ENCODE measurements around the gene ITPR3. TPM values are rescaled to one million over a fixed set of nuclear protein-coding genes. Genes with fewer than 3 reads are reported as not detected.

The ITPR3 gene
- total RNA-seq, 1 donor: 15.1 TPM

DNA sequence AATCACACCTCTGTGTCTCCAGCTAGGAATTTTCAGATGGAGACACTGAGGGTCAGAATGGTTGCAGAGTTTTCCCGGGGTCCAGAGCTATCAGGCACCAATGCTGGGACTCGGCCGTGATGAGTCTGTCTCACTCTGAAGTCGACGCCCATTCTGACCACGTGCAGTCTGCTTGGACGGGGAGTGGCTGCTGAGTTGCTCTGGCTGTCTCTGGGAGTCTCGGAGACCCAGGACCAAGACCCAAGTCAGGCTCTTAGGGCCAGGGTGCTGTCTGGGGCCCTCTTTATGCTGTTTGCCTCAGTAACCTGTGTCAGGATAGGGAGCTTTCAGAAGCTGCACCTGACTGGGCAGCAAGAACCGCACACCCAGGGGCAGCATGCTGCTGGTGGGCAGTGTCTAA lies 121.0 kb downstream of the ITPR3 start:
- no peak for DNase-seq (ENCODE audit: low read depth)

GRCh38 chr6:33742837-33743236 lies 121.7 kb downstream of the ITPR3 start:
- TF ChIP-seq CTCF (IDR thresholded peaks at IDR 0.05; ENCODE audit: insufficient read depth, low read depth, low read length): no peak
- DNase-seq (ENCODE audit: low read depth): no peak
- H3K4me3 ChIP-seq (ENCODE audit: low read depth, low read length): no peak overlapping the region

More for the DNA sequence above, 121.0 kb downstream of the ITPR3 start:
- H3K4me3 ChIP-seq (ENCODE audit: low read depth, low read length): no peak overlapping the region
- no peak for TF ChIP-seq CTCF (IDR thresholded peaks at IDR 0.05; ENCODE audit: insufficient read depth, low read depth, low read length)

DNA sequence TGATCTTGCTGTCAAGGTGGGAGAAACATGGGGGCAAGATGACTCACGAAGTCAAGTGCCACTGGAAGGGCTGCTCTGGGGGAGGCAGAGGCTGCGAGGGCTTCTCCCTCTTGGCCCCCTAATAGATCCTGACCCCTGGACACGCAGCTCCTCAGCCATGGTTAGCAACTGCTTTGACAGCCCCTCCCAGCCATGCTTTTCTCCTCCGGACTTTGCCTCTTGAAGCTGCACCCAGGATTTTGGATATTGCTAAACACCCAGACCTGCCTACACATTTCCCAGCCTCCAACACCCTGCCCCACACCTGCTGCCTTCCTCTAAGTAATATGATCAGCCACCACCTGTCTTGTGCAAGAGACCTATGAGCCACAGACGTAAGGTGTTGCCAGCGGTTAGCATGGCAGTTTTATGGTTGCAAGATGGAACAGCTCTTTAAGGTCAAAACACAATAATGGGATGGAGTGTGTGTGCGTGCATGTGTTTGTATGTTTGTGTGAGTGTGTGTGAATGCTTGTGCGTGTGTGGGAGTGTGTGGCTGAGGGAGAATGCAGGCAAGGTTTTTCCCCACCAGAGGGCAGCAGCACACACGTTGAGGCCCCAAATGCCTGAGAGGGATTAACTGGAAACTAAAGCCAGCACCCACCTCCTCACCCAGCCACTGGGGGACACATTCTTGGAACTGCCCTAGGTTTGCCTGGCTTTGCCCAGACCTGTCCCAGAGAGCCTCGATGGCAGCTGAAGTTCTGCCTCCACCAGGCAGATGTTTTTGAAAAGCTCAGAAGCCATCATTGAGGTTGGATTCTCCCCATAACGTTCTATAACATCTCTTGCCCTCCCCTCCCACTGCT lies 123.1 kb downstream of the ITPR3 start:
- peak; percentile 93 for TF ChIP-seq CTCF (IDR thresholded peaks at IDR 0.05; ENCODE audit: insufficient read depth, low read depth, low read length)
- peak overlapping the region; percentile 74 for H3K4me3 ChIP-seq (ENCODE audit: low read depth, low read length)
- peak; percentile 81 for DNase-seq (ENCODE audit: low read depth)

- TF ChIP-seq CTCF (IDR thresholded peaks at IDR 0.05; ENCODE audit: insufficient read depth, low read depth, low read length): no peak
- DNase-seq (ENCODE audit: low read depth): peak; percentile 83
- H3K4me3 ChIP-seq (ENCODE audit: low read depth, low read length): peak overlapping the region; percentile 74
Observed at GRCh38 chr6:33744895-33745546, 123.9 kb downstream of the ITPR3 start.

DNA sequence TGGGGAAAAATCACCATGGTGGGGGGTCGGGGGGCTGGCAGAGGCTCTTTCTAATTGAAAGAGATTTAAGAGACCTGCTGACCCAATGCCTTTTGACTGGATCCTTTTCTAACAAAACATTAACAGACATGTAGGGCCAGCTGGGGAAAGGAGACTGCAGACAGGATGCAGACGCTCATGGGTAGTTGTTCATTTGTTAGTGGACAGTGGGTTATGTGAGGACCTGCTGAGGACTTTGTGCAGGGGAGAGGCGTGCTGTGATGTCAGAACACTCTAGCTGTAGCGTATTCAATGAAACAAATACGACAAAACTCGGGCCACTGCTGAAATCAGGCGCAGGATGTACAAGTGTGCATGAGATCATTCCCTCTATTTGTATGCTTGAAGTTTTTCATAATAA lies 124.4 kb downstream of the ITPR3 start:
- peak; percentile 71 for DNase-seq (ENCODE audit: low read depth)
- TF ChIP-seq CTCF (IDR thresholded peaks at IDR 0.05; ENCODE audit: insufficient read depth, low read depth, low read length): no peak
- H3K4me3 ChIP-seq (ENCODE audit: low read depth, low read length): peak overlapping the region; percentile 74

Small RNA genes lying within 50 kb of the gene (small RNA-seq; reads per million reads assigned to genes)
- not detected for gene MIR3934

Other genes with a start within 250 kb of the ITPR3 start
- gene KIFC1, start 229.5 kb upstream of the ITPR3 start, total RNA-seq: 20.0 and 34.5 TPM in 2 replicates
- 21.6 and 30.2 TPM in 2 replicates for gene PHF1, start 210.3 kb upstream of the ITPR3 start, total RNA-seq
- 155 and 201 TPM in 2 replicates for gene CUTA, start 203.2 kb upstream of the ITPR3 start, total RNA-seq
- 6.4 and 7.8 TPM in 2 replicates for gene SYNGAP1, start 201.3 kb upstream of the ITPR3 start, total RNA-seq
- gene ZBTB9, start 166.7 kb upstream of the ITPR3 start, total RNA-seq: 4.7 and 5.2 TPM in 2 replicates
- 20.0 and 30.7 TPM in 2 replicates for gene BAK1, start 41.0 kb upstream of the ITPR3 start, total RNA-seq
- 23.8 and 24.6 TPM in 2 replicates for gene UQCC2, start 90.4 kb downstream of the ITPR3 start, total RNA-seq
- 2.6 and 6.0 TPM in 2 replicates for gene IP6K3, start 125.6 kb downstream of the ITPR3 start, total RNA-seq
- 59.2 and 59.6 TPM in 2 replicates for gene LEMD2, start 167.8 kb downstream of the ITPR3 start, total RNA-seq
- not detected in 2 replicates for gene MLN, start 182.7 kb downstream of the ITPR3 start, total RNA-seq